ENCODE results near the gene RDH13. TPM values are rescaled to one million over a fixed set of nuclear protein-coding genes. Genes with fewer than 3 reads are reported as not detected.
A peak's percentile ranks its signal among the peaks of the same experiment; 100 is the strongest.

RDH13 gene
- total and polyA plus RNA-seq, 2 donors (not counting 1 experiment from before 2014, with no cell fraction given): 2.7 to 6.9 TPM

DNA sequence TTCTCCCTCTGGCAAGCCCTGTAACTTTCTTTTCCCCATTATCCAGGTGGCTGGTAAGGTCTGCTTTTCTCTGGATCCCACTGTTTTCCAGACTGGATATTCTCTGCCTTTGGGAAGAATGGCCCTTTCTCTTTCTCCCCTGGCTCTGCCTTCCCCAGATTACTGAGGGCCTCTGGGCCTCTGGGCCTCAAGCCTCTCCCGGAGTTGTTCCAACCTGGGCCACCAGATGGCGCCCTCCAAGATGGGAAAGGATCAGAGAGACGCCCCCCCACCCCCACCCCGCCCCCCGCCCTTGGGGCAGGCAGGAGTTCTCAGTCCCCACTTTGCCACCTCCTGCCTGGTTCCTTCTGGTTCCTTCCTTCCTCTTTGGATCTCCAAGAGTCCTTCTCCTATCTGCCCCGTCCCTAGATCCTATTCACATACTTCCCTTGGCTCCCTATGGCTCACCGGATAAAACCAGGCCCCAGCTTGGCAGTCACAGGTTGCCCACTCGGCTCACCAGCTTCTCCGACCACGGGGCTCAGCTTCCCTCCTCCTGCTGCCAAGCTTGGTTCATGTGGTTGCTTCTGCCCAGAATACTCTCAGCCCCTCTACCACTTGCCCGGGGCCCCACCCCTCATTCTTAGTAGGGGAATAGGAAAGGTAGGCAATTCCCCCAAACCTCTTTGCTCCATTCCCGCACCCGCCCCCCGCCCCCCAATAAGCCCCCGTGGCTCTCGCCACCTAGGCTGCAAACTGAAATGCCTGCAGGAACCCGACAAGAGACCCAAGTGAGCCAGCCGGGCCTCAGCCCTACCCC is 25.8 kb upstream of the RDH13 start:
- Histone ChIP-seq H2AFZ (ENCODE audit: low read length) (no peak overlapping the region), H3K27me3 (ENCODE audit: control insufficient read depth, insufficient read depth, low read length) (peaks cover 18% of the 10 kb centered on the region), H3K4me3 (replicated peaks in 1 of 4; ENCODE audit: control extremely low read depth in 1 of 4, insufficient read depth in 1 of 4, low read depth in 3 of 4, low read length in 4 of 4) (no peak overlapping the region), H3K36me3 (ENCODE audit: control insufficient read depth, insufficient read depth, low read length) (peaks cover 16% of the 10 kb centered on the region), H3K79me2 (ENCODE audit: control insufficient read depth, insufficient read depth, low read length) (no peaks in the 10 kb centered on the region), H3K27ac (ENCODE audit: insufficient read depth, low read length) (no peak overlapping the region), H3K4me1 (ENCODE audit: control insufficient read depth, extremely low read depth, insufficient read depth, low read length) (peaks cover 9% of the 10 kb centered on the region), H3K4me2 (ENCODE audit: extremely low read depth, insufficient read depth, low read length) (no peak overlapping the region), H3K9me3 (ENCODE audit: control insufficient read depth, insufficient read depth, low read depth, low read length) (no peaks in the 10 kb centered on the region), H4K20me1 (ENCODE audit: control insufficient read depth, extremely low read depth, insufficient read depth, low read length) (peaks cover 2% of the 10 kb centered on the region), H3K9ac (ENCODE audit: insufficient read depth, low read length) (peak overlapping the region; percentile 13)
- TF ChIP-seq, protein P1, sequence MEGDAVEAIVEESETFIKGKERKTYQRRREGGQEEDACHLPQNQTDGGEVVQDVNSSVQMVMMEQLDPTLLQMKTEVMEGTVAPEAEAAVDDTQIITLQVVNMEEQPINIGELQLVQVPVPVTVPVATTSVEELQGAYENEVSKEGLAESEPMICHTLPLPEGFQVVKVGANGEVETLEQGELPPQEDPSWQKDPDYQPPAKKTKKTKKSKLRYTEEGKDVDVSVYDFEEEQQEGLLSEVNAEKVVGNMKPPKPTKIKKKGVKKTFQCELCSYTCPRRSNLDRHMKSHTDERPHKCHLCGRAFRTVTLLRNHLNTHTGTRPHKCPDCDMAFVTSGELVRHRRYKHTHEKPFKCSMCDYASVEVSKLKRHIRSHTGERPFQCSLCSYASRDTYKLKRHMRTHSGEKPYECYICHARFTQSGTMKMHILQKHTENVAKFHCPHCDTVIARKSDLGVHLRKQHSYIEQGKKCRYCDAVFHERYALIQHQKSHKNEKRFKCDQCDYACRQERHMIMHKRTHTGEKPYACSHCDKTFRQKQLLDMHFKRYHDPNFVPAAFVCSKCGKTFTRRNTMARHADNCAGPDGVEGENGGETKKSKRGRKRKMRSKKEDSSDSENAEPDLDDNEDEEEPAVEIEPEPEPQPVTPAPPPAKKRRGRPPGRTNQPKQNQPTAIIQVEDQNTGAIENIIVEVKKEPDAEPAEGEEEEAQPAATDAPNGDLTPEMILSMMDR (conservative IDR thresholded peaks at IDR 0.05 in 1 of 2, IDR thresholded peaks at IDR 0.05 in 1 of 2; ENCODE audit: low read depth in 1 of 2, low read length in 2 of 2): peak; percentile 44 to 64
- TF ChIP-seq EZH2 (IDR thresholded peaks at IDR 0.05; ENCODE audit: low read length, missing control alignments): no peak
- DNase-seq (ENCODE audit: low read depth in 2 of 2): peak; percentile 32 to 61

DNA sequence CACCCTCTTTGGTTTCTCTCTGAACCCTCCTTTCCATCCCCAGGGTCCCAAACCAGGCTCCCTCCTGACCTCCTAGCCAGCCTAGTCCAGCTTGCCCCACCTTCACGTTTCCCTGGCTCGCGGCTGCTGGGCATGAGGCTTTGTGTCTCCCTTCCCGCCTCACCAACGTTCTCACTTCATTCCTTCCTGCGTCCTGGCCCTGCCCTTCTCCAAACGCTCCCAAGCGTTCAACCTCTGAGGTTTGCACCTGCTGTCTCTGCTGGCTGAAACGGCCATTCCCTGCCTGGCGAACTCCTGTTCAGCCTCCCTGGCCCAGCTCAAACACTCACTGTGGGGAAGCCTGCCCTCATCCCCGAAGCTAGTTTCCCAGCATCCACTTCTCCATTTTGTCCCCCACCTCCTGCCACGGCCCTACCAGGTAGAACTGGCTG is 25.1 kb upstream of the RDH13 start:
- peak overlapping the region; percentile 73 for H3K4me2 ChIP-seq (ENCODE audit: extremely low read depth, insufficient read depth, low read length)

DNA sequence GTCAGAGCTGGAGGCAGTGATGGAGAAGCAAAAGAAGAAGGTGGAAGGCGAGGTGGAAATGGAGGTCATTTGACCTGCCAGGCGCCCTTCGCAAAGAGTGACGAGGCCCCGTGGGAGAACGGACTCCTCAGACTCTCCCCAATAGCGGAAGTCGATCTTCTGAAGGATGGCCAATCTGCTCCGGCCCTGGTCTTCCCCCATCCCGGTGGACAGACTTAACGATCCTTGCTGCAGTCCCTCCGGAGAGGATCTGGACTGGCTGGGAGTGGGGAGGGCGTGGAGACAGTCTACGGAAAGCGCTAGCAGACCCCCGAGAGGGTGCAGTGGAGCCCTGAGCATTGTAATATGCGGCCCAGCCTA is 24.6 kb upstream of the RDH13 start:
- Histone ChIP-seq H3K4me1 (ENCODE audit: control insufficient read depth, extremely low read depth, insufficient read depth, low read length) (peaks cover 9% of the 10 kb centered on the region), H3K27ac (ENCODE audit: insufficient read depth, low read length) (no peak overlapping the region), H3K9ac (ENCODE audit: insufficient read depth, low read length) (no peak overlapping the region), H3K4me3 (replicated peaks in 1 of 4; ENCODE audit: control extremely low read depth in 1 of 4, insufficient read depth in 1 of 4, low read depth in 3 of 4, low read length in 4 of 4) (peak overlapping the region; percentile 53 to 62 (median 59)), H4K20me1 (ENCODE audit: control insufficient read depth, extremely low read depth, insufficient read depth, low read length) (peaks cover 2% of the 10 kb centered on the region), H2AFZ (ENCODE audit: low read length) (no peak overlapping the region), H3K27me3 (ENCODE audit: control insufficient read depth, insufficient read depth, low read length) (peaks cover 23% of the 10 kb centered on the region), H3K79me2 (ENCODE audit: control insufficient read depth, insufficient read depth, low read length) (no peaks in the 10 kb centered on the region), H3K9me3 (ENCODE audit: control insufficient read depth, insufficient read depth, low read depth, low read length) (no peaks in the 10 kb centered on the region), H3K36me3 (ENCODE audit: control insufficient read depth, insufficient read depth, low read length) (peaks cover 14% of the 10 kb centered on the region), H3K4me2 (ENCODE audit: extremely low read depth, insufficient read depth, low read length) (peak overlapping the region; percentile 73)
- DNase-seq (ENCODE audit: low read depth in 2 of 2): peak; percentile 16 to 19
- no peak for TF ChIP-seq EZH2 (IDR thresholded peaks at IDR 0.05; ENCODE audit: low read length, missing control alignments)
- TF ChIP-seq, protein P1 (conservative IDR thresholded peaks at IDR 0.05 in 1 of 2, IDR thresholded peaks at IDR 0.05 in 1 of 2; ENCODE audit: low read depth in 1 of 2, low read length in 2 of 2): no peak

More for the DNA sequence above, 25.1 kb upstream of the RDH13 start:
- Histone ChIP-seq H3K4me1 (ENCODE audit: control insufficient read depth, extremely low read depth, insufficient read depth, low read length) (peaks cover 9% of the 10 kb centered on the region), H4K20me1 (ENCODE audit: control insufficient read depth, extremely low read depth, insufficient read depth, low read length) (peaks cover 2% of the 10 kb centered on the region), H3K4me3 (replicated peaks in 1 of 4; ENCODE audit: control extremely low read depth in 1 of 4, insufficient read depth in 1 of 4, low read depth in 3 of 4, low read length in 4 of 4) (peak overlapping the region in 1 of 4 experiments; percentile 62), H2AFZ (ENCODE audit: low read length) (no peak overlapping the region), H3K9me3 (ENCODE audit: control insufficient read depth, insufficient read depth, low read depth, low read length) (no peaks in the 10 kb centered on the region), H3K27me3 (ENCODE audit: control insufficient read depth, insufficient read depth, low read length) (peaks cover 20% of the 10 kb centered on the region), H3K79me2 (ENCODE audit: control insufficient read depth, insufficient read depth, low read length) (no peaks in the 10 kb centered on the region), H3K36me3 (ENCODE audit: control insufficient read depth, insufficient read depth, low read length) (peaks cover 16% of the 10 kb centered on the region), H3K9ac (ENCODE audit: insufficient read depth, low read length) (no peak overlapping the region), H3K27ac (ENCODE audit: insufficient read depth, low read length) (peak overlapping the region; percentile 1)
- no peak for DNase-seq (ENCODE audit: low read depth in 2 of 2)
- TF ChIP-seq, protein P1 (conservative IDR thresholded peaks at IDR 0.05 in 1 of 2, IDR thresholded peaks at IDR 0.05 in 1 of 2; ENCODE audit: low read depth in 1 of 2, low read length in 2 of 2): no peak

Data from fibroblast of lung (primary cell).